Activated CD4-positive, alpha-beta T cell treated with anti-CD3 and anti-CD28 coated beads for 4 hours (primary cell): Measurements from ENCODE around the gene TMEM176B.

Experiments
- DNase-seq, 2 donors: peaks; one replicate each; pipeline ENCODE4 v3.0.0-alpha.2; 2020

TMEM176B gene

GRCh38 chr7:150746921-150747320 is 53.2 kb downstream of the TMEM176B start:
- no peak for DNase-seq

- no peak for DNase-seq
These were observed 54.3 kb downstream of the TMEM176B start for GRCh38 chr7:150745876-150746275.

- no peak for DNase-seq
These were observed 55.1 kb downstream of the TMEM176B start for GRCh38 chr7:150745086-150745485.

- no peak for DNase-seq
These were observed 56.0 kb downstream of the TMEM176B start for GRCh38 chr7:150744041-150744656.

GRCh38 chr7:150742286-150742968 is 57.7 kb downstream of the TMEM176B start:
- DNase-seq: peak in 1 of 2 donors; percentile 35
